GM18499 (cell line): ENCODE measurements around the gene RRAGD.
"Not testable (repeated sequence)": the region's sequence is repeated elsewhere in the genome, so short reads cannot be mapped to it uniquely, and the experiment has no call there.

Experiments
- ATAC-seq: cut with Tn5 transposase; IDR thresholded peaks from one replicate; pipeline ENCODE4 v1.9.1; 2021; ENCODE audit warnings: moderate number of reproducible peaks; ENCODE audit not compliant: insufficient read depth, unreplicated experiment

Gene RRAGD

GRCh38 chr6:89413006-89413400 is 930 bp upstream of the RRAGD start:
- no peak for ATAC-seq

- peak; percentile 26 for ATAC-seq
These were observed 665 bp downstream of the RRAGD start for GRCh38 chr6:89411145-89412070.

GRCh38 chr6:89410788-89411144 is 1.3 kb downstream of the RRAGD start:
- no peak for ATAC-seq

- no peak for ATAC-seq
These were observed 1.8 kb downstream of the RRAGD start for GRCh38 chr6:89410231-89410761.

- ATAC-seq = no peak
These were observed 2.5 kb downstream of the RRAGD start for GRCh38 chr6:89409461-89410035.

GRCh38 chr6:89406141-89406540 is 5.9 kb downstream of the RRAGD start:
- no peak for ATAC-seq

- ATAC-seq = no peak
These were observed 7.6 kb downstream of the RRAGD start for GRCh38 chr6:89404512-89404911.

GRCh38 chr6:89402776-89403175 is 9.3 kb downstream of the RRAGD start:
- ATAC-seq = no peak

- no peak for ATAC-seq
These were observed 11.1 kb downstream of the RRAGD start for GRCh38 chr6:89400912-89401399.

GRCh38 chr6:89400050-89400449 is 12.0 kb downstream of the RRAGD start:
- ATAC-seq = no peak

- ATAC-seq = no peak
These were observed 13.1 kb downstream of the RRAGD start for GRCh38 chr6:89398762-89399525.

GRCh38 chr6:89397884-89398283 is 14.2 kb downstream of the RRAGD start:
- not testable (repeated sequence) for ATAC-seq

- ATAC-seq = no peak
These were observed 18.4 kb downstream of the RRAGD start for GRCh38 chr6:89393659-89394058.

GRCh38 chr6:89392823-89393222 is 19.2 kb downstream of the RRAGD start:
- ATAC-seq = no peak

- no peak for ATAC-seq
These were observed 23.2 kb downstream of the RRAGD start for GRCh38 chr6:89388846-89389245.

- ATAC-seq = peak; percentile 95
These were observed 24.4 kb downstream of the RRAGD start for GRCh38 chr6:89387516-89388201.

GRCh38 chr6:89386917-89387491 is 25.1 kb downstream of the RRAGD start:
- no peak for ATAC-seq

GRCh38 chr6:89385846-89386245 is 26.2 kb downstream of the RRAGD start:
- ATAC-seq = no peak

- no peak for ATAC-seq
These were observed 26.9 kb downstream of the RRAGD start for GRCh38 chr6:89385156-89385667.

GRCh38 chr6:89381031-89381430 is 31.0 kb downstream of the RRAGD start:
- ATAC-seq = no peak
